Stimulated activated CD4-positive, alpha-beta T cell treated with anti-CD3 and anti-CD28 coated beads, TNF-alpha, amount 100 ng/mL, for 48 hours (primary cell): ENCODE data around the gene SULT1E1.
A peak's percentile ranks its signal among the peaks of the same experiment; 100 is the strongest.

ENCODE experiments used
- DNase-seq, 3 donors: peaks; one replicate each; pipeline ENCODE4 v3.0.0-alpha.2; 2020; ENCODE audit warnings: low read depth in 3 of 3

SULT1E1 gene, protein sequence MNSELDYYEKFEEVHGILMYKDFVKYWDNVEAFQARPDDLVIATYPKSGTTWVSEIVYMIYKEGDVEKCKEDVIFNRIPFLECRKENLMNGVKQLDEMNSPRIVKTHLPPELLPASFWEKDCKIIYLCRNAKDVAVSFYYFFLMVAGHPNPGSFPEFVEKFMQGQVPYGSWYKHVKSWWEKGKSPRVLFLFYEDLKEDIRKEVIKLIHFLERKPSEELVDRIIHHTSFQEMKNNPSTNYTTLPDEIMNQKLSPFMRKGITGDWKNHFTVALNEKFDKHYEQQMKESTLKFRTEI

DNA sequence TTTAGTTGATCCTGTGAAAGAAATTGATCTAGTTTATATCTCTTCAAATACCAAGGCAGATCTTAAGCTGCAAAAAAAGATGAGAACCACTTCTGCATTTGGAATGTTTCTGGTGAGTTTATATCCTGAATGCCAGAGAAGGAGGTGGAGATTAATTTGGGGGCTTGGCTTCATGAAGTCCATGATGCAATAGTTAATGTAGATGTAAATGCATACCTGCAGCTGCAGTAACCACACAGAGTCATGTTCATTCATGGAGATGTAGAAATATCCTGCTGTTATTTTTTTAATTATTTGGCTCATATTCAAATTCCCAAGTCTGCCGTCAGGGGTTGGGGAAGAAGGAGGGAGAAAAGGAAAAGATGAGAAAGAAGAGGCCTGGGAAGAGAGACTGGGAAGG, at the start of gene SULT1E1:
Gene SULT1E1, minus strand, starts transcription at position 94 of the 400 bp plus-strand sequence. CDS start 2,501 bp downstream, outside the sequence.
- DNase-seq: no peak

DNA sequence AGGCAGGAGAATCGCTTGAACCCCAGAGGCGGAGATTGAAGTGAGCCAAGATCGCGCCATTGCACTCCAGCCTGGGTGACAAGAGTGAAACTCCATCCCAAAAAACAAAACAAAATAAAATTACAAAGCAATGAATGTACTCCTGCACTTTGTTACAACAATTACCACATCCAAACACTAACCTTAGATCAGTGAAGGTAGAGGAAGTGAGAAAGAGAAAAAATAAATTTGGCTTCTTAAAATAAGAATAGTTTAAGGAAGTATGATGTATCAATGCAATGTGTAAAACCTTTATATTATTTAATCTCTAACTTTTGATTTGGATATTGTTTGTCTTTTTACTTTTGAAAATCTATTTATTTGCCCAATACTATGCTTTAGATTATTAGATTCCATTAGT, 49.2 kb upstream of the SULT1E1 start:
- no peak for DNase-seq

DNA sequence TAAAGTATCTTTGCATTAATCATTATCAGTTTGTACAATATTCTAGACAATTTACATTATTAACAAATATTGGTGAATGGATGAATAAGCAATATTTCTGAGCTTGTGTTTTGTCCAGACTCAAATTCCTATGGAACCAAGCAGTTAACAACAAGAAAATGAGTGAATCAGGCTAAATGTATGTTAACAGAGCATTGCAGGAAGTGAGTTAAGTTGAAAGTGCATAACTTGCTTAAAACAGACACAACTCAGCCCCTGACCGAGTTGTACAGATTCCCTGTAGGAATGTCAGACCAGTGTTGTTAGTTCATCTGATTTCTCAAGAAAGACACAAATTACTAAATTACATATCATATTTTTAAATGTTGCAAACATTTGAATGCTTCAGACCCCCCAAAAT, 47.2 kb upstream of the SULT1E1 start:
- no peak for DNase-seq

DNA sequence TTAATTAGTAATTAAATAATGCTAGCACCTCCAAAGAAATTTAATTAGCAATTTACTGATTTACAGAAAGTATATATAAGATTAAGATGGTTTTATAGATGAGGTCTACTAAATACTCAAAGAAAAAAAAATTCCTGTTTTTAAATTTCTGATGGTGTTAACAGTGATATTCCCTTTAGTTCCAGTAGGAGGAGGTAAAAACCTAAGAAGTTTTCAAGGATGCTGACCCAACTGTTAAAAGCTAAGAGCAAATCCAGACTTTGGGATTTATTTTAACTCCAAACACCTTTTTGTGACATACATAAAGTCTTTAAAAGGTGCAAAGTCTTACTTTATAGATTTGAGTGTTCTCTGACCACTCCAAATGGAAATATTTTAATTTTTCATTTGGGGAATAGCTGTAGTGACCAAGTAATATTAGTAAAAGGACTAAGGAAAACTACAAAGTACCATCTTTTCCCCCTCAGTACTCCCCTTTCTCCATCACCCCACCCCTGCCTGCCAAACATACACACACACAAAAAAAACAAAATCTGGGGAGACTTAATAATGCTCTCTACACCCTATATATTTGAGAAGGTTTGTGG, 36.7 kb upstream of the SULT1E1 start:
- no peak for DNase-seq

DNA sequence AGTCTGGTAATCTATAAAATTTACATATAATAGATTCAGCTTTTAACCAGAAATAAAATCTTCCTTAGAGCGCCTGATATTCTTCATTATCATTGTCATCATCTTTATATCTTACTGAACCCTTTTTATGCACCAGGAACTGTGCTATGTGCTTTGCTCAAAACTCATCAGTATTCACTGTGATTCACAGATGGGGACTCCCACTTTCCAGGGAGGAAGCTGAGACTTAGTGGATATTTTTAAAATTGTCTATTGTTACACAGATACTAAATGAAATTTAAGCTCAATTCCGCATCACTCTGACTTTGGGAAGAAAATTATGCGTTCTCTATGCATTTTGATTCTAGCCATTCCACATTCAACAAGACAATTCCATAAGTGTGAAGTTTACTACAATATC, 34.8 kb upstream of the SULT1E1 start:
- DNase-seq: no peak

DNA sequence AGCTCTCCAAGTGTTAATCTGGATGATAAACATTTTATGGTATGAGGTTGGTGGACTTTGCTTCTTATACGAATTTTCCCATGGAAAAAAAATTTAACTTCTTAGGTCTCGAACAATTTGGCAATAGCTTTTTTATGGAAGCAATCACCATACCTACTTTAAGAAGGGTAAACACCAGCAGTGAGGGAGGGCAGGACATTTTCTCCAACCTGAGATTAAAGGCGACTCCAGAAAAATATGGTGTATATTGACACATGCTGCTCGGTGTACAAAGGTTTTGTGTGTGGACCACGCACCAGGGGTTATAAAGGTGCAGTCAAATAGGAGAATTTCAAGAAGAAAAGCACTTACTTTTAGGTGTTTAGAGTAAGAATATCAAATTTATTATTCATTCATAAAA, 34.2 kb upstream of the SULT1E1 start:
- no peak for DNase-seq

DNA sequence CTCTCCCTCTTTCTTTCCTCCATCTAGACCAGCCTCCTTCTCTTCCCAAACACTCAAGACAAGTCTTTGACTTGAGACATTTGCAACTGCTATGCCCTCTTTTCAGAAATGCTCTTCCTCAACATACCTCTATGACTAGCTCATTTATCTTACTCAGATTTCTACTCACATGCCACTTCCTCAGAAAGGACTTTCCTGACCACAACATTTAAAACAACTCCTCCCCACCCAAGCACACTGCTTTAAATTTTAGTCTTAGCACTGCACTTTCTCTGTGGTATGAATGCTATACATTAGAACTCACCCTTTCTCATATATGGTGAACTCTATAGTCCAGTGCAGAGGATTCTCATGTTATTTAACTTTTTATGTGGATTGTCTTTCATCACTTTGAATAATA, 28.4 kb upstream of the SULT1E1 start:
- no peak for DNase-seq

DNA sequence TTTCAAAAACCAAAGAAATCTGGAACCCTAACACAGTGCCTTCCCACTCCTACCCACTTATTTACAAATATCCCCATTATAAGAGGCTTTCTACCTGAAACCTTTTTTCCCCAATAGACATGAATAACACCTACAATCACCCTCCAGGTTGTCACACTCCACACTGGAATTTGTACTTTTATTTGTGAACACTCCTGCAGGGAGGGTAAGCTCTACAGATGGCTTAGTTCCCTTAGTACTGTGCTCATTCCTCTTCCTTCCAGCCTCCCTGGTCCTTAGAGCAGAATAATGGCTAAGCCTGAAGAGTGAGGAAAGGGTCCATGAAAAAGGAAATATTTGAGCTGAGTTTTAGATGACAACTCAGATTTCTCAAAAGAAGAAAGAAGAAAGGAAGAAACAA, 22.2 kb upstream of the SULT1E1 start:
- no peak for DNase-seq

DNA sequence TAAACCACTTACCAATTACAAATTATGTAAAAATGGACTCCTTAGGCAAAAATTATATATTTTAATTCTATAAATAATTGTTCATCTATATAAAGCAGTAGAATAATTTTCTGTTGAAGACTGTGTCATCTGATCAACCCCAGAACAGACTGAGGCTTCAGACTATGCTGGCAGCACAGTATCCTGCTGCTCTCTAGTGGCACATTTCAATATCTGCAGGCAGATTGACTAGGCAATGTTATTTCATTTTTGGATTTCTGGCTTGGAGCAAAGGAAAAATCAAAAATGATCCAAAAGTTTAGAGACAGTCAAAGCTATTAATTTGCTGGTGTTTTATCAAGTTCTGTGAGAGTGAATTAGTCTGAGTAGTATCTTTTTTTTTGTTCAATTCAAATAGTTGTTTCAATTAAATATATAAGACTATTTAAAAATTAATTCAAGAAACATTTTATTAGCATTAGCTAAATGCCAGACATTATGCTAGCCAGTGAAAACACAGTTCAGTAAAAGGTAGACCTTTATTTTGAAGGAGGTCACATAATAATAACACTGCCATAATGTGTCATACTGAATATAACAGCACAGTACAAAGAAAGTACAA, 21.3 kb upstream of the SULT1E1 start:
- DNase-seq: peak in 2 of 3 donors; percentile 3 to 4

DNA sequence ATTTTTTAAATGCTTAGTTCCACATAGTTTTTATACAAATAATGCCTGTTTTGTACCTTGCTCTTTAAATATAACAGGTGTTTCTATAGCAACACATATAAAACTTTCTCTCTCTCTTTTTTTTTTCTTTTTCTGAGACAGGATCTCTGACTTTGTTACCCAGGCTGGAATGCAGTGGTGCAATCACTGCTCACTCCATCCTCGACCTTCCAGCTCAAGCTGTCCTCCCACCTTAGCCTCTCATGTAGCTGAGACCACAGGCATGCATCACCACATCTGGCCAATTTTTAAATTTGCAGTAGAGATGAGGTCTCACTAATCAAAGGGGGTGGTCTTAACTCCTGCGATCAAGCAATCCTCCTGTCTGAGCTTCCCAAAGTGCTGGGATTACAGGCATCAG, 18.3 kb upstream of the SULT1E1 start:
- no peak for DNase-seq

DNA sequence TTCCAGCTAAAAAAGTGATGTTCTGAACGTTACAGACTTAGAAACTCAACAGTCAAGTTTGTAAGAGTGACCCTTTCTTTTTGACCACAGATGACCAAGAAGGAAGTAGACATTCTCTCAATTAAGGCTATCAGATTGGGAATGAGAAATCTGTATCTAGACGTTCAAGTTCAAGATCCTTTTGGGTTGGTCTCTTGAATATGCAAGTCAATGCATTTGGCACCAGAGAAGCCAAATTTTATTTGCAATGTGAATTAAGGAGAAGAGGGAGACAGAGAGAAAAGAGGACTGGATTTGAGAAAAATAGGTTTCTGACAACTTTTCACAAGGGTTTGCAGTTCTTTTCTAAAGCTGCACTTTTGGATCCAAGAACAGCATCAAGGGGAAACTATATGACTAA, 17.5 kb upstream of the SULT1E1 start:
- DNase-seq: no peak

DNA sequence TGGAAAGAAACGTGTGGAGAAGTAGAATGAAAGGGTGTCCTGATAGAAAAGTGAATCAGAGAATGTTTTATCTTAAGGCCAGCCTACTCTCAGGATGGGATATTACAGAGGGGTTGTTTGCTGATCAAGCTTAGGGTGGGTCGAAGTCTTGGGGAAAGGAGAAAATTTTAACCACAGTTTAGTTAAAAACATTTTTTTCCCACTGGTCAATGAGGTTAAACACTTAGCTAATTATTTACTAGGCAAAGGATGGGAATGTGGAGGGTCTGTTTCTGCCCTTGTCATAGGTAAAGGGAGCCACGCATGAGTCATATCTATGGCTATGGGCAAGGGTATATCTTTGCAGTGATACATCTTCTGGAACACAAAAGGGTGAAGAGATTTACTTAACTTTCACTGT, 16.1 kb upstream of the SULT1E1 start:
- DNase-seq: no peak

DNA sequence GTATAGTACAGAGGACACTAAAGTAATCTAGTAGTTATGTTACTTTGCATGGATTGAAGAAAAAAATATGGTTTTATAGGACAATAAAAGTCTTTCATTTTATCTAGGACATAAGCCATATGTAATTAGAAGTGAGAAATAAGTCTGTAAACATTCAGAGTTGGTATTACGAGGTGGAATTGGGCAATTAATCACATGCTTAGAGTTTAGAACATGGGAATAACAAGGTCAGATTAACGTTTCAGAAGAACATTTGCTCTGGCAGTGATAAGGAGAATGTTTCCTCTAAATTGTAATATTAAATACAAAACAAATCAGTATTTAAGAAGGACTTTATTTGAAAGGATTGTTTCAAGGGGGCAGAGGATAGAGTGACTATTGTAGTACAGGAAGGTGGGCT, 15.6 kb upstream of the SULT1E1 start:
- no peak for DNase-seq

DNA sequence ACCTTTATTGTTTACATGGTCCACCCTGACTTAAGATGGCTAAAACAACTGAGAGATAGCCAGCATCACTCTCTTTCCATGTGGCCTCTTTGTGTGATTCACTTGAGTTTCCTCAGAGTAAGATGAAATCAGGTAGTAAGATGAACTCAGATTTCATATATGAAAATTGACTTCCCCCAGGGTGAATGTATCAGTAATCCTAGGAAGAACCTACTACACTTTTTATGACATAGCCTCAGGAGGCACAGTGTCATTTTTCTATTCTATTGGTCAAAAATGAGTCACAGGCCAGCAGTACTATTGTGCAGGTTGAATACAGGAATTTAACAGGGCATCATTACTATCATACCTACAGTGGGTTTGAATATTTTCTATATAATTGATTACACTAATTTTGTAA, 14.6 kb upstream of the SULT1E1 start:
- DNase-seq: no peak

DNA sequence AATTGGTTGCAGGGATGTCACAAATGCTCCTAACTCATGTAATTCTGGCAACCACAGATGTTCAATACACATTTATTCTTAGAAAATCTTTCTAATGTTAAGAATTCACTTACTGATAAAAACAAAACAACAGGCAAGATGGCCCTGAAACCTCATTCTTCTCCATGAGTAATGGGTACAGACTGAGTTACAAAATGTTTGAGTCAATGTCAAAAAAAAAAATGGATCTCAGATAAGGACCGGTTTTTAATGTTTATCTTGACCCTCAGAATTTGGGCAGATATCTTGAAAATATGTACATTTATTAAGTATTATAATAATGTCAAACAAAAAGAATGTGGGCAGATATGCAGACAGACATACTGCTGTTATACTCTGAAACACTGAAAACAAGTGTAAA, 1.8 kb upstream of the SULT1E1 start:
- DNase-seq: no peak

DNA sequence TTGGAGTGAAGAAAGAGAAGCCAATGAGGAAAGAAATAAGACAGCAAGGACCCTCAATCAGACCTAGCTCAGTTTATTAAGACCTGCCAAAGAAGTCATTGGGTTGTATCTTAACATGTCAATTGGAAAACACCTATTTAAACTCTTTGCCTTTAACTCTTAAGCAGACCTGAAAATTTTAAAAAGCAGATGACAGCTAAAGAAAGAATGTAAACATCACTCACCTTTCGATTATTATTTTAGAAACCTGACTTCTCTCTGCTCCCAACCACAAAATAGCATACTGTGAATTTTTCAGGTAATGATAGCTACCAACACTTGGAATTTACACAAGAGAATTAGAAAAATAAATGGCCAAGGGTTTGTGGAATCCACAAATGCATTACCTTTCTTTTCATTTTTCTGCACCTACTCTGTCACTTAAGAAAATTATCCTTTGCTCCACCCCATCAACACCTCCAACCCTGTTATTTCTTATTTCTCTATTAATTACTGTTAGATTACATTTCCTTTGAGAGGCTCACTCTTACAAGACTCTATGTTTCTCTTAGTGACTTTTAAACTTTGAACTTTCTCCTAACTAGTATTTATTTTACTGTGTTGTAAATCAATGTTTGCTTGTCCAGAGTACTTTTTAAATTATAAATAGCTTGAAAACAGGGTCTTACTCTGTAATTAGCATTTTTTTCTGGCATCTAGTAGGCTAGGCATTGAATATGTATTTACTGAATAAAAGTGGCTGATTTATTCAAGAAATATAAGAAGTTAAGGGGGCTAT, 765 bp upstream of the SULT1E1 start:
- DNase-seq: no peak

DNA sequence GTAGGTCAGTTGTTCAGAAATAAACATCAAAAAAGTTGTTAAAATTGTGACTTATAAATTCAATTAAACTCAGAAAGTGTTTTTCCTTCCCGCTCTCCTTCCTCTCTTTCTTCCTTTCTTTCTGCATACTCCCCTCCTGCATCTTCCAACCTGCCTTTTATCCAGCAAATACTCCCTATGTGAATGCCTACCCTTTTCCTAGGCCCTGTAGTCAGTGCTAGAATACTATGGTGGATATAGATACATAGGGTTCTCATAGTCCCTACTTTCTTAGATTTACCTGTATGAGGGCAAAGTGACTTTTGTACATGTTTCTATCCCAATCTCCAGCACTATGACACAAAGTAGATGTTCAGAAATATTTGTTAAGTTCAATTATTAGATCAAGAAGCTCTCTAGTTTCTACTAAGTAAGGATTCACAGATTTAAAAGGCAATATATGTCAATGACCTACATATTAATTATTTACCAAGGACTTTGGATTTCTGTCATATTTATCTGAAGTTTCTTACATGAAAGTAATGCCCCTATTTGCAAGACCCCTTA, 732 bp downstream of the SULT1E1 start:
- DNase-seq: no peak

DNA sequence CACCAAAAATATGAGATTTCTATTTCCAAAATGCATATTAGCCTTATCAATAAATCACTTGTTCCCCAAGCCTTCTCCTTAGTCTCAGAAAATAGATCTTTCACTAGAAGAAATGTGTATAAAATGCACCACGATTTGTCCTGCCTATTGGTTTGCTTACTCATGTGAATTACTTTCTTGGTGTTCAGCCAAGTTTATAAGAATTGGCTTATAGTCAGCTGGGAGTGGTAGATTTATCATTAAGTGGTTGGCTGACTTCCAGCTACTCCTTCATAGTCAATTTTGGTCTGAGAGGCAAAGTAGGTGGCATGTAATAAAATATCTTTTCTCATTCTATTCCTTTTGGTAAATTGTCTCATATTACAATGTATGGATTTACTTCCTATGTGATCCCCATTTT, 1.3 kb downstream of the SULT1E1 start:
- no peak for DNase-seq

DNA sequence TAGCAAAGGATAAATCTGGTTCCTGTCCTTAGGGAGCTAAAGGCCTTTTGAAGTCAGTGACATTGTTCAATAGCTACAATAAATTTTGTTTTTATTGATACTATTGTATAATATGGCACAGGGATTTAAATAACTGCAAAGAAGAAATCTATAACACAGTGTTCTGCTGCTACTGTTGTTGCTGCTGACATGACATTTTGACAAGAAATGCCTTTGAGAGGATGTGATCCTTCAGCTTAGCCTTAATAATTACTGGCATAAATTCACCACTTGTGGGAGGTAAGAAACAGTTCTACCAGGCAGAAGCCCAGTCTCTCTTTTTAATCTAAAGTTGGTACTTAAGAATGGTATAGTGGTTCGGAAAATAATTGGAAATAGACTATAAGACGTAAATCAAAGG, 4.1 kb downstream of the SULT1E1 start:
- DNase-seq: no peak

DNA sequence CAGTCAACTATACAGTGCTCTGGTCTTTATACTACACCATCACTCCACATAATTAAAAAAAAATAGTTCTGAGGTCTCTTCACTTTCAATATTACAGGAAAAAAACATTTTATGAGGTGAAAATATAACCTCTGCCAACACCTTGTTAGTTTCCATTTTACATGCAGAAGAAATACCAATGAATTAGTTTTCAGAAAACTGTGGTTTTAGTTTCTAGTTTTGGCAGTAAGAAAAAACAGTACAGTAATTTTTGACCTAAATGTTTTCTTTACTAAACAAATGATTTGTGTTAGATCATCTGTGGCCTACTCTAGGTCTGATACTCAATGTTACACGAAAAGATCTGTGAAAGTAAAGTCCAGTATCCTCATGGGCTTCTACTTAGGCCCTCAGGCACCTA, 10.0 kb downstream of the SULT1E1 start:
- DNase-seq: no peak

DNA sequence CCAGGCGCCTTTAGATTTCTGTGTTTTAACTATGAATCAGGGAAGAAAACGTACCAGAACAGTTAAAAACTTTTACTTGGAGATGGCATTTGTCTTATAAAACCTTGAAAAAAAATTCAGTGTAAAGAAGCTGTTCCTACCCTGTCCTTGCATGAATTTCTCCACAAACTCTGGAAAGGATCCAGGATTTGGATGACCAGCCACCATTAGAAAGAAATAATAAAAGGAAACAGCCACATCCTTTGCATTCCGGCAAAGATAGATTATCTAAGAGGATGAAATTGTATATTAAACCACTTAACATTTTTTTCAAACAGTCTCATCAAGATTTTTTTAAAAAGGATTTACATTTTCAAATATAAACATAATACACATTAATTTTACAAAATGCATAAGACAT, 10.6 kb downstream of the SULT1E1 start:
- no peak for DNase-seq

DNA sequence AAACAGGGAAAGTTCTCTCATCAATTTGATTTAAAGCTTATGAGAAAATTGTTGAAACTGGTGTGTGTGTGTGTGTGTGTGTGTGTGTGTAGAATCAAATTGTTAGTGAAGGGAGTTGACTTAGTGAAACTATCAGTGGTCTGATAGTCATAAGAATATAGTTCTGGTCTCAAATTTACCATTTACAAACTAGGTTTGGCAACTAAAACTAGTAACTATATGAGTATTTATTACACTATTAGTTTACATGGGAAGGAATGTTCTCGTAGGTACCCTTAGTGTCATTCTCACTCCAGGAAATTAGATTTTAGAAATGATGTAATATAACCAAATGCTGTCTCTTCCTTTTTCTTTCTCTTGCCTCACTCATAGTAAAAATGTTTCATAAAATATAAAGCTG, 11.9 kb downstream of the SULT1E1 start:
- no peak for DNase-seq
